BE2C (cell line): ENCODE data around the gene SSR4.

Experiments used
- DNase-seq: peaks from one replicate; pipeline ENCODE4 v3.0.0-alpha.2; 2020
- H3K27me3 ChIP-seq: fragments of 250-450 bp; sonication (Bioruptor Pico); 2 replicates; pipeline ENCODE4 v1.5.1; 2020; ENCODE audit warnings: mild to moderate bottlenecking
- H3K36me3 ChIP-seq: fragments of 250-450 bp; sonication (Bioruptor Pico); 2 replicates; pipeline ENCODE4 v1.5.1; 2020; ENCODE audit warnings: mild to moderate bottlenecking
- H3K4me1 ChIP-seq: fragments of 250-450 bp; sonication (Bioruptor Pico); 2 replicates; pipeline ENCODE4 v1.5.1; 2020
- H3K4me3 ChIP-seq: 2 replicates; pipeline ENCODE4 v1.5.1; 2011; ENCODE audit warnings: low read depth, low read length
- H3K9me3 ChIP-seq: fragments of 250-450 bp; sonication (Bioruptor Pico); 2 replicates; pipeline ENCODE4 v1.5.1; 2020
- TF ChIP-seq, protein P1 (sequence below): IDR thresholded peaks from 2 replicates; pipeline ENCODE4 v1.5.1; 2012; ENCODE audit warnings: mild to moderate bottlenecking, low read depth, low read length

SSR4 gene

GRCh38 chrX:153761863-153762262, 32.6 kb upstream of the SSR4 start:
- Histone ChIP-seq H3K36me3 (no peaks in the 10 kb centered on the region), H3K27me3 (no peaks in the 10 kb centered on the region), H3K4me1 (peaks cover 13% of the 10 kb centered on the region), H3K4me3 (no peak overlapping the region), H3K9me3 (no peaks in the 10 kb centered on the region)
- no peak for DNase-seq
- TF ChIP-seq, protein P1, sequence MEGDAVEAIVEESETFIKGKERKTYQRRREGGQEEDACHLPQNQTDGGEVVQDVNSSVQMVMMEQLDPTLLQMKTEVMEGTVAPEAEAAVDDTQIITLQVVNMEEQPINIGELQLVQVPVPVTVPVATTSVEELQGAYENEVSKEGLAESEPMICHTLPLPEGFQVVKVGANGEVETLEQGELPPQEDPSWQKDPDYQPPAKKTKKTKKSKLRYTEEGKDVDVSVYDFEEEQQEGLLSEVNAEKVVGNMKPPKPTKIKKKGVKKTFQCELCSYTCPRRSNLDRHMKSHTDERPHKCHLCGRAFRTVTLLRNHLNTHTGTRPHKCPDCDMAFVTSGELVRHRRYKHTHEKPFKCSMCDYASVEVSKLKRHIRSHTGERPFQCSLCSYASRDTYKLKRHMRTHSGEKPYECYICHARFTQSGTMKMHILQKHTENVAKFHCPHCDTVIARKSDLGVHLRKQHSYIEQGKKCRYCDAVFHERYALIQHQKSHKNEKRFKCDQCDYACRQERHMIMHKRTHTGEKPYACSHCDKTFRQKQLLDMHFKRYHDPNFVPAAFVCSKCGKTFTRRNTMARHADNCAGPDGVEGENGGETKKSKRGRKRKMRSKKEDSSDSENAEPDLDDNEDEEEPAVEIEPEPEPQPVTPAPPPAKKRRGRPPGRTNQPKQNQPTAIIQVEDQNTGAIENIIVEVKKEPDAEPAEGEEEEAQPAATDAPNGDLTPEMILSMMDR = no peak

DNA sequence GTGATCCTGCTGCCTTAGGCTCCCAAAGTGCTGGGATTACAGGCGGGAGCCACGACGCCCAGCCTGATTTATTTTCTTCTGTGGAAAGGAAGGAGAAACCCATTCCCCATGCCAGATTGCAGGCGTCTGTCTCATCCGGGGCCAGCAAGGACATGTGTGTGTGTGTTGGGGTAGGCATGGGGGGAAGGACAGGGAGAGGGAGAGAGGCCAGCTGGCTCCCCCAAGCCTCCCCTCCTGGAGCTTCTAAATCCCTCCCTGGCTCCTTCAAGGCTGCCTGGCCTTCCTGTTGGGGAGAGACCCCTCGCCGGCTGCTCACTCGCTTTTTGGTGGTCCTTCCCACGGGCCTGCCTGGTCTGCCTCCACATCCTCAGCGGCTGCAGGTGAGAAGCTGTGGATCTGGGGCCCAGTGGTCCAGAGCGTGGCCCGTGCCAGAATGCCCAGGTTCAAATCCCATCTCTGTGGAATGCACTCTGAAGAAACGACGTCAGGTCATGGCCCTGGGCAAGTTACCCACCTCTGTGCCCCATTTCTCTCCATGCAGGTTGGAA, 31.8 kb upstream of the SSR4 start:
- Histone ChIP-seq H3K4me3 (no peak overlapping the region), H3K36me3 (no peaks in the 10 kb centered on the region), H3K9me3 (no peaks in the 10 kb centered on the region), H3K4me1 (peaks cover 14% of the 10 kb centered on the region), H3K27me3 (no peaks in the 10 kb centered on the region)
- TF ChIP-seq, protein P1 = no peak
- DNase-seq = no peak

- H3K4me3 ChIP-seq = no peak overlapping the region
- TF ChIP-seq, protein P1 = no peak
- peaks cover 14% of the 10 kb centered on the region for H3K4me1 ChIP-seq
- no peaks in the 10 kb centered on the region for H3K27me3 ChIP-seq
- H3K36me3 ChIP-seq = no peaks in the 10 kb centered on the region
- DNase-seq = no peak
- H3K9me3 ChIP-seq = no peaks in the 10 kb centered on the region
Observed at GRCh38 chrX:153763298-153763932, 31.1 kb upstream of the SSR4 start.

- peaks cover 14% of the 10 kb centered on the region for H3K4me1 ChIP-seq
- peak within 1 kb of the TSS; percentile 43 for H3K4me3 ChIP-seq
- TF ChIP-seq, protein P1 = peak; percentile 69
- no peaks in the 10 kb centered on the region for H3K9me3 ChIP-seq
- no peaks in the 10 kb centered on the region for H3K36me3 ChIP-seq
- peak; percentile 86 for DNase-seq
- no peaks in the 10 kb centered on the region for H3K27me3 ChIP-seq
Observed at GRCh38 chrX:153763989-153764755, 30.3 kb upstream of the SSR4 start, which contains the start of gene PLXNB3. Gene PLXNB3, plus strand, starts transcription at chrX:153764249. Its CDS starts 1,287 bp downstream, at chrX:153765536.

DNA sequence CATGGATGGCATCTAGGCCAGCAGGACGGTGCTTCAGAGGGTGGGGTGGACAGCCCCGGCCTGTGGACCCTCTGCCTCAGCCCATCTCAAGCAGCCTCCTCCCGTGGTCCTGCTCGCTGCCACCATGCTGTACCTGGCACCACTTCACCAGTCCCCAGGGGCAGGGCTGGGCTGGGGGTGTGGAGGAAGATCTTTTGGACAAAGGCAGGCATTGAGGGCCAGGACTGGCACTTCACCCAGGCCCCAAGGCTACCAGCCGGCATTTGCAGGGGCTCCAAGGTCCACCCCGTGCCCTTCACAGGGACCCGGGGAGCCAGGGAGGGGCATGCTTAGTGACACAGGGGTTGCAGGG, 29.7 kb upstream of the SSR4 start:
- TF ChIP-seq, protein P1 = no peak
- Histone ChIP-seq H3K27me3 (no peaks in the 10 kb centered on the region), H3K9me3 (no peaks in the 10 kb centered on the region), H3K36me3 (no peaks in the 10 kb centered on the region), H3K4me3 (peak overlapping the region; percentile 43), H3K4me1 (peaks cover 14% of the 10 kb centered on the region)
- no peak for DNase-seq
